ENCODE data around the gene DDX59. TPM values are rescaled to one million over a fixed set of nuclear protein-coding genes. Genes with fewer than 3 reads are reported as not detected.

Gene DDX59
- total RNA-seq (2013; cell fraction: nucleolus; rRNA removed) = 34.8 and 42.5 TPM in 2 replicates
- 18.8 and 26.4 TPM in 2 replicates for total RNA-seq (2014; rRNA removed)
- total RNA-seq (2014; rRNA removed; fragmentation: Illumina TruSeq; extraction: Trizol) = 33.6 and 36.8 TPM in 2 replicates
- total RNA-seq (2021) = 20.1 and 22.6 TPM in 2 replicates
- polyA plus RNA-seq (2011; ENCODE audit: low read depth) = 12.4 TPM
- polyA plus RNA-seq (2011; rRNA removed) = 32.5 and 44.8 TPM in 2 replicates
- polyA plus RNA-seq (2011; cell fraction: cytosol; rRNA removed) = 15.0 and 16.6 TPM in 2 replicates
- polyA plus RNA-seq (2011; cell fraction: nucleus; rRNA removed) = 15.4 and 16.1 TPM in 2 replicates
- 19.3 and 20.0 TPM in 2 replicates for polyA plus RNA-seq (2012)
- 35.7 and 42.1 TPM in 2 replicates for polyA plus RNA-seq (2014; fragmentation: Illumina TruSeq; extraction: Trizol)
- 10 to 100 TPM; 17.3 to 17.5 TPM for polyA plus RNA-seq (2014; fragmentation: Nextera tagmentation; extraction: Ambion mirVana)
- 26.1 and 28.8 TPM in 2 replicates for polyA plus RNA-seq (2014; rRNA removed)
- 10 to 100 TPM; 19.5 to 24.6 TPM for polyA plus RNA-seq (2016; fragmentation: Nextera tagmentation; extraction: Ambion mirVana)
- 20.3 and 26.3 TPM in 2 replicates for polyA minus RNA-seq (2011; rRNA and poly(A)+ RNA removed)
- polyA minus RNA-seq (2011; cell fraction: cytosol; rRNA and poly(A)+ RNA removed) = 9.6 and 10.7 TPM in 2 replicates
- polyA minus RNA-seq (2011; cell fraction: nucleus; rRNA and poly(A)+ RNA removed) = 6.6 and 8.8 TPM in 2 replicates
- percentile 73 among the genes with signal in this experiment for Bru-seq, nascent RNA
- BruChase-seq, experiment 1, labeled RNA remaining after a 6-hour chase = percentile 73 among the genes with signal in this experiment
- percentile 73 among the genes with signal in this experiment for BruChase-seq, experiment 2, labeled RNA remaining after a 2-hour chase
- long read RNA-seq, experiment 1, transcript DDX59-201 (8 exons, 2,289 nt) = major isoform, 5 of 17 reads
- long read RNA-seq, experiment 1, partial matches to known transcripts = 2 of 17 reads
- long read RNA-seq, experiment 1, other reads (novel, unspliced or antisense) = 10 of 17 reads
- long read RNA-seq, experiment 2, transcript DDX59-201 (8 exons, 2,289 nt) = major isoform, 47 of 164 reads
- long read RNA-seq, experiment 2, partial matches to known transcripts = 59 of 164 reads
- long read RNA-seq, experiment 2, other reads (novel, unspliced or antisense) = 58 of 164 reads

- RAD21 ChIA-PET (ENCODE audit: unreplicated experiment) = interaction anchor here (0.6 to 8.7 kb wide), 29 partner anchors 10 to 302 kb away, joined by 3 to 175 read pairs (median 4); partner anchors contain the start of genes CAMSAP2 and KIF14
- 2% methylated on average over 52 of the region's 91 CpGs for WGBS (ENCODE audit: insufficient coverage, insufficient replicate concordance, low lambda C conversion rate, missing lambda C conversion rate)
- SMC1A ChIA-PET (ENCODE audit: uncharacterized antibody, unreplicated experiment) = interaction anchor here (0.7 to 5.5 kb wide), 22 partner anchors 10 to 352 kb away, joined by 3 to 79 read pairs (median 4); partner anchors contain the start of genes CAMSAP2 and KIF14
- Histone ChIP-seq H3K4me1 (ENCODE audit: control insufficient read depth, insufficient read depth, low read length) (no peaks in the 10 kb centered on the region; the same call in 1 of the 2 replicates), H3K27me3 (replicated peaks in 1 of 2; ENCODE audit: control insufficient read depth in 2 of 2, insufficient read depth in 2 of 2, low read length in 1 of 2) (no peaks in the 10 kb centered on the region), H3K4me3 (peak within 1 kb of the TSS; percentile 85), H3K27ac (ENCODE audit: control insufficient read depth, insufficient read depth) (peak within 1 kb of the TSS; percentile 98), H3K36me3 (ENCODE audit: control insufficient read depth in 2 of 2, insufficient read depth in 2 of 2, low read length in 1 of 2) (peaks cover 0 to 7% of the 10 kb centered on the region in 2 experiments; a peak in 2 of 4 replicates), H3K9ac (ENCODE audit: control insufficient read depth, insufficient read depth, low read length) (peak within 1 kb of the TSS; percentile 98), H3K79me2 (ENCODE audit: control insufficient read depth, insufficient read depth, low read length) (peaks cover 36% of the 10 kb centered on the region), H3K9me3 (replicated peaks; ENCODE audit: control insufficient read depth, insufficient read depth, low read length) (no peaks in the 10 kb centered on the region), H3K4me2 (ENCODE audit: control insufficient read depth, insufficient read depth) (peak within 1 kb of the TSS; percentile 73), H4K20me1 (ENCODE audit: control insufficient read depth, insufficient read depth) (no peaks in the 10 kb centered on the region), H2AFZ (ENCODE audit: control insufficient read depth, low read depth, low read length) (peak within 1 kb of the TSS; percentile 83)
- BruUV-seq (replicated peaks) = no TSS peak
- FAIRE-seq (no peak), ATAC-seq (peak; percentile 90), DNase-seq (ENCODE audit: low read depth, low spot score) (peak; percentile 80)
- intact Hi-C loops (cut with micrococcal nuclease; ENCODE audit: unreplicated experiment) (loop anchor here (1.0 to 5.0 kb wide), 4 partner anchors 49 to 317 kb away; partner anchors contain the start of gene KIF14), in situ Hi-C loops (cut with MboI) (no loop called here)
- POLR2A ChIA-PET = interaction anchor here (0.5 to 3.5 kb wide), 26 partner anchors 10 to 516 kb away, joined by 3 to 38 read pairs (median 4); partner anchors contain the start of genes CAMSAP2 and KIF14
- CTCF ChIA-PET = interaction anchor here (0.6 to 3.6 kb wide), 16 partner anchors 8 to 325 kb away, joined by 3 to 36 read pairs (median 4); partner anchors contain the start of gene KIF14
- TF ChIP-seq PBX3 (IDR thresholded peaks at IDR 0.05; ENCODE audit: insufficient replicate concordance, low read depth, low read length) (no peak), CHD2 (IDR thresholded peaks at IDR 0.05; ENCODE audit: borderline replicate concordance, low read depth, low read length) (peak; percentile 65), ATF7 (IDR thresholded peaks at IDR 0.05; ENCODE audit: low read depth) (no peak), BRCA1 (IDR thresholded peaks at IDR 0.05; ENCODE audit: low read depth, low read length) (peak; percentile 20; the same call in 1 of the 2 replicates), HDAC2 (IDR thresholded peaks at IDR 0.05) (no peak)
- TF ChIP-seq, protein P1, sequence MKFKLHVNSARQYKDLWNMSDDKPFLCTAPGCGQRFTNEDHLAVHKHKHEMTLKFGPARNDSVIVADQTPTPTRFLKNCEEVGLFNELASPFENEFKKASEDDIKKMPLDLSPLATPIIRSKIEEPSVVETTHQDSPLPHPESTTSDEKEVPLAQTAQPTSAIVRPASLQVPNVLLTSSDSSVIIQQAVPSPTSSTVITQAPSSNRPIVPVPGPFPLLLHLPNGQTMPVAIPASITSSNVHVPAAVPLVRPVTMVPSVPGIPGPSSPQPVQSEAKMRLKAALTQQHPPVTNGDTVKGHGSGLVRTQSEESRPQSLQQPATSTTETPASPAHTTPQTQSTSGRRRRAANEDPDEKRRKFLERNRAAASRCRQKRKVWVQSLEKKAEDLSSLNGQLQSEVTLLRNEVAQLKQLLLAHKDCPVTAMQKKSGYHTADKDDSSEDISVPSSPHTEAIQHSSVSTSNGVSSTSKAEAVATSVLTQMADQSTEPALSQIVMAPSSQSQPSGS (IDR thresholded peaks at IDR 0.05; ENCODE audit: low read length) = no peak
- TF ChIP-seq, protein P2, sequence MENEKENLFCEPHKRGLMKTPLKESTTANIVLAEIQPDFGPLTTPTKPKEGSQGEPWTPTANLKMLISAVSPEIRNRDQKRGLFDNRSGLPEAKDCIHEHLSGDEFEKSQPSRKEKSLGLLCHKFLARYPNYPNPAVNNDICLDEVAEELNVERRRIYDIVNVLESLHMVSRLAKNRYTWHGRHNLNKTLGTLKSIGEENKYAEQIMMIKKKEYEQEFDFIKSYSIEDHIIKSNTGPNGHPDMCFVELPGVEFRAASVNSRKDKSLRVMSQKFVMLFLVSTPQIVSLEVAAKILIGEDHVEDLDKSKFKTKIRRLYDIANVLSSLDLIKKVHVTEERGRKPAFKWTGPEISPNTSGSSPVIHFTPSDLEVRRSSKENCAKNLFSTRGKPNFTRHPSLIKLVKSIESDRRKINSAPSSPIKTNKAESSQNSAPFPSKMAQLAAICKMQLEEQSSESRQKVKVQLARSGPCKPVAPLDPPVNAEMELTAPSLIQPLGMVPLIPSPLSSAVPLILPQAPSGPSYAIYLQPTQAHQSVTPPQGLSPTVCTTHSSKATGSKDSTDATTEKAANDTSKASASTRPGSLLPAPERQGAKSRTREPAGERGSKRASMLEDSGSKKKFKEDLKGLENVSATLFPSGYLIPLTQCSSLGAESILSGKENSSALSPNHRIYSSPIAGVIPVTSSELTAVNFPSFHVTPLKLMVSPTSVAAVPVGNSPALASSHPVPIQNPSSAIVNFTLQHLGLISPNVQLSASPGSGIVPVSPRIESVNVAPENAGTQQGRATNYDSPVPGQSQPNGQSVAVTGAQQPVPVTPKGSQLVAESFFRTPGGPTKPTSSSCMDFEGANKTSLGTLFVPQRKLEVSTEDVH (IDR thresholded peaks at IDR 0.05; ENCODE audit: low read depth, partially characterized antibody) = no peak
Measured at GRCh38 chr1:200669314-200670241, at the start of gene DDX59. TSS of gene DDX59 (minus strand) at chr1:200669907. CDS start at chr1:200666740, 3,167 bp downstream.

Data from GM12878 (cell line).